ENCODE data around the gene PYGM. TPM values are rescaled to one million over a fixed set of nuclear protein-coding genes. Genes with fewer than 3 reads are reported as not detected.

PYGM gene
- total RNA-seq, 1 experiment from 2014 or later = 3.6 TPM

DNA sequence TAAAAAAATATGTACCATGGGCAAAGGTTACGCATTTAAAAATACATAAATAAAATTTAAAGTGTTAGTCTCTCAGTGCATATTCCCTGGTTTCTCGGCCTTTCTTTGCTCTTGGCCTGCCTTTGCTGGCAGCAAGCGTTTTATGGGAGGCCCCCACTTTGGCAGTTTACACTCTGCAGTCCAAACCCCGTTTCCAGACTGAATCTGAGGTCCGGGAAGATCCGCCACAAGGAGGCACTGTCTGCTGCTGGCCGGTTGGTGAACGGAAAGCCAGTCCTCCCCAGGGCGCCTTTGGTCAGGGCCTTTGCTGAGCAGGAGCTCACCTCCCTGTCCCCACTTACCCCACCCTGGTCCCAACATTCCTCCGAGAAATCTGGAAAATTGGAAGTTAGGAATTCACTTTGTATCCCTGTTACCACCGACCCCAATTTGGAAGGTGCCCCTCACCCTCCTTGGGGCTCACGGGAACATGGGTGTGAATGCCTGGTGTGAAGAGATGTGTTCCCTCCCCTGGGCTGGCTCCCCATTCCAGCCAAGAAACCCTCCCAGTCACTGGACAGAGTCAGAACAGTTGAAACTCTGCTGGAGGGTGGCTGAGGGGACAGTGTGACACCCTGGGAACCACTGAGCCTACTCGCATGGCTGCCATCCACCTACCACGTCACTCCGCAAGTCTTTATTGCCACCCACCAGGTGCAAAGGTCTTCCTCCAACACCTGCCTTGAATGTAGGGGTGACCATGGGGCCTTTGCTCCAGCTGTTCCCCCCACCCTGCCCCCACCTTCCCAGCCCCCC is 27.9 kb upstream of the PYGM start:
- no CpG with 5 or more reads among the region's 15 CpGs for WGBS (ENCODE audit: extremely low coverage, insufficient read length, low lambda C conversion rate)

More for the DNA sequence above, 27.9 kb upstream of the PYGM start:
- no peak overlapping the region for H3K4me2 ChIP-seq (ENCODE audit: insufficient read depth, insufficient read length, low read length)
- H3T11ph ChIP-seq (ENCODE audit: low read length) = no peak overlapping the region
- peak; percentile 76 for DNase-seq
- no peak overlapping the region for H2BK15ac ChIP-seq (ENCODE audit: low read depth, low read length)
- H2BK12ac ChIP-seq (ENCODE audit: insufficient read length, low read depth, low read length) = no peak overlapping the region
- H4K8ac ChIP-seq (replicated peaks; ENCODE audit: insufficient read length, low read depth, low read length) = no peak overlapping the region
- 0 out of 4 replicates have a peak, but pooled peaks cover 0 to 2% of the 10 kb centered on the region in 2 experiments for H3K4me1 Mint-ChIP-seq
- H3K9me3 Mint-ChIP-seq = no peaks in the 10 kb centered on the region
- H3K79me2 ChIP-seq (ENCODE audit: insufficient read depth, low read length) = no peaks in the 10 kb centered on the region
- H3K9ac ChIP-seq (ENCODE audit: extremely low read depth, insufficient read length, low read length) = no peak overlapping the region
- no peaks in the 10 kb centered on the region for H3K79me1 ChIP-seq (ENCODE audit: insufficient read depth, low read depth, low read length, poor library complexity, severe bottlenecking)
- no peak overlapping the region for H2AK5ac ChIP-seq (ENCODE audit: insufficient read length, low read length)
- no peak overlapping the region for H3K4ac ChIP-seq (ENCODE audit: low read depth, low read length)
- no peak overlapping the region for H4K91ac ChIP-seq (ENCODE audit: insufficient read length, low read depth, low read length)
- no peak overlapping the region; a peak in 1 of 7 replicates for H3K27ac Mint-ChIP-seq
- H4K5ac ChIP-seq (ENCODE audit: insufficient read length, low read depth, low read length) = no peak overlapping the region
- H3K27ac ChIP-seq (ENCODE audit: insufficient read length, low read depth, low read length) = no peak overlapping the region
- no peaks in the 10 kb centered on the region for H3K9me3 ChIP-seq (ENCODE audit: control insufficient read depth, low read depth, low read length)
- no peak overlapping the region for H3K4me3 Mint-ChIP-seq
- H3K14ac ChIP-seq (ENCODE audit: insufficient read depth, low read length) = no peak overlapping the region
- H3K23ac ChIP-seq (ENCODE audit: insufficient read length, low read depth, low read length) = no peak overlapping the region
- H3K23me2 ChIP-seq (ENCODE audit: insufficient read length, low read depth, low read length, poor library complexity, severe bottlenecking) = no peaks in the 10 kb centered on the region
- no peak overlapping the region for H2BK5ac ChIP-seq (ENCODE audit: insufficient read length, low read length)
- no peak overlapping the region for H2BK120ac ChIP-seq (ENCODE audit: low read depth, low read length, poor library complexity, severe bottlenecking)
- H4K20me1 ChIP-seq (ENCODE audit: control insufficient read depth, insufficient read depth, insufficient read length) = no peaks in the 10 kb centered on the region
- H2AFZ ChIP-seq (ENCODE audit: low read length) = no peak overlapping the region
- H2BK20ac ChIP-seq (ENCODE audit: low read depth, low read length, poor library complexity, severe bottlenecking) = no peak overlapping the region
- no peaks in the 10 kb centered on the region for H3K4me1 ChIP-seq (ENCODE audit: insufficient read depth, low read length)
- H3K56ac ChIP-seq (ENCODE audit: insufficient read length, low read depth, low read length) = no peak overlapping the region
- H3K27me3 ChIP-seq (ENCODE audit: insufficient read depth, low read length) = no peaks in the 10 kb centered on the region
- no peak overlapping the region for H3K18ac ChIP-seq (ENCODE audit: insufficient read length, low read depth, low read length)
- H3K27me3 Mint-ChIP-seq (ENCODE audit: low read depth) = no peaks in the 10 kb centered on the region
- TF ChIP-seq, protein P1, sequence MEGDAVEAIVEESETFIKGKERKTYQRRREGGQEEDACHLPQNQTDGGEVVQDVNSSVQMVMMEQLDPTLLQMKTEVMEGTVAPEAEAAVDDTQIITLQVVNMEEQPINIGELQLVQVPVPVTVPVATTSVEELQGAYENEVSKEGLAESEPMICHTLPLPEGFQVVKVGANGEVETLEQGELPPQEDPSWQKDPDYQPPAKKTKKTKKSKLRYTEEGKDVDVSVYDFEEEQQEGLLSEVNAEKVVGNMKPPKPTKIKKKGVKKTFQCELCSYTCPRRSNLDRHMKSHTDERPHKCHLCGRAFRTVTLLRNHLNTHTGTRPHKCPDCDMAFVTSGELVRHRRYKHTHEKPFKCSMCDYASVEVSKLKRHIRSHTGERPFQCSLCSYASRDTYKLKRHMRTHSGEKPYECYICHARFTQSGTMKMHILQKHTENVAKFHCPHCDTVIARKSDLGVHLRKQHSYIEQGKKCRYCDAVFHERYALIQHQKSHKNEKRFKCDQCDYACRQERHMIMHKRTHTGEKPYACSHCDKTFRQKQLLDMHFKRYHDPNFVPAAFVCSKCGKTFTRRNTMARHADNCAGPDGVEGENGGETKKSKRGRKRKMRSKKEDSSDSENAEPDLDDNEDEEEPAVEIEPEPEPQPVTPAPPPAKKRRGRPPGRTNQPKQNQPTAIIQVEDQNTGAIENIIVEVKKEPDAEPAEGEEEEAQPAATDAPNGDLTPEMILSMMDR (conservative IDR thresholded peaks at IDR 0.05) = peak; percentile 87
- H3K36me3 Mint-ChIP-seq (ENCODE audit: insufficient read depth in 1 of 3, low read depth in 3 of 3) = peaks cover 0 to 6% (median 2%) of the 10 kb centered on the region in 3 experiments; a peak in 2 of 7 replicates

Data from H9 (cell line).